Loucy (cell line): ENCODE measurements around the gene TSC2.

Experiments used
- H2AFZ ChIP-seq: fragments of 200-600 bp; sonication (generic); 2 replicates; pipeline ENCODE4 v1.6.0; 2016; ENCODE audit warnings: antibody characterized with exemption, mild to moderate bottlenecking, low read length, moderate library complexity
- H3F3A ChIP-seq: fragments of 200-600 bp; 2 replicates; pipeline ENCODE4 v1.6.0; 2016; ENCODE audit warnings: antibody characterized with exemption, low read depth, mild to moderate bottlenecking
- H3K27me3 ChIP-seq: fragments of 200-600 bp; sonication (generic); 2 replicates; pipeline ENCODE4 v1.6.1; 2014; ENCODE audit warnings: low read length, mild to moderate bottlenecking; ENCODE audit not compliant: insufficient read depth, poor library complexity, severe bottlenecking
- H3K36me3 ChIP-seq: fragments of 200-600 bp; sonication (generic); 2 replicates; pipeline ENCODE4 v1.6.1; 2016; ENCODE audit warnings: low read length; ENCODE audit not compliant: insufficient read depth
- H3K4me1 ChIP-seq: fragments of 200-600 bp; sonication (generic); 2 replicates; pipeline ENCODE4 v1.5.1; 2014; ENCODE audit warnings: low read length, mild to moderate bottlenecking; ENCODE audit not compliant: insufficient read depth, poor library complexity, severe bottlenecking
- H3K4me2 ChIP-seq: fragments of 200-600 bp; sonication (generic); 2 replicates; pipeline ENCODE4 v1.6.0; 2014; ENCODE audit warnings: antibody characterized with exemption, low read length, low read depth, mild to moderate bottlenecking; ENCODE audit not compliant: poor library complexity, severe bottlenecking
- H3K4me3 ChIP-seq: fragments of 200-600 bp; sonication (generic); 2 replicates; pipeline ENCODE4 v1.5.1; 2014; ENCODE audit warnings: low read length, mild to moderate bottlenecking, mixed read lengths; ENCODE audit not compliant: poor library complexity, severe bottlenecking
- H3K79me2 ChIP-seq: fragments of 200-600 bp; sonication (generic); 2 replicates; pipeline ENCODE4 v1.6.1; 2014; ENCODE audit warnings: low read length; ENCODE audit not compliant: insufficient read depth
- H3K9ac ChIP-seq: fragments of 200-600 bp; sonication (generic); 2 replicates; pipeline ENCODE4 v1.6.0; 2014; ENCODE audit warnings: mild to moderate bottlenecking, low read depth, low read length, moderate library complexity; ENCODE audit not compliant: poor library complexity, severe bottlenecking
- H3K9me2 ChIP-seq: fragments of 200-600 bp; sonication (generic); replicated peaks from 2 replicates; pipeline ENCODE4 v1.6.1; 2016; ENCODE audit warnings: low read depth, low read length, mixed read lengths
- H3K9me3 ChIP-seq: fragments of 200-600 bp; sonication (generic); 2 replicates; pipeline ENCODE4 v1.6.1; 2014; ENCODE audit warnings: mild to moderate bottlenecking, antibody characterized with exemption, low read length, low read depth; ENCODE audit not compliant: insufficient read depth
- H4K20me1 ChIP-seq: fragments of 200-600 bp; sonication (generic); 2 replicates; pipeline ENCODE4 v1.6.0; 2014; ENCODE audit warnings: antibody characterized with exemption, low read length, mild to moderate bottlenecking; ENCODE audit not compliant: insufficient read depth, poor library complexity, severe bottlenecking
- EZH2phosphoT487 ChIP-seq: fragments of 200-600 bp; IDR thresholded peaks from 2 replicates; pipeline ENCODE4 v1.6.1; 2018; ENCODE audit warnings: antibody characterized with exemption, mild to moderate bottlenecking, moderate library complexity, borderline replicate concordance
- TF ChIP-seq, protein P1 (sequence below): fragments of 200-600 bp; sonication (generic); conservative IDR thresholded peaks from 2 replicates; pipeline ENCODE4 v1.5.1; 2014; ENCODE audit warnings: mild to moderate bottlenecking, antibody characterized with exemption, low read length

TSC2 gene

DNA sequence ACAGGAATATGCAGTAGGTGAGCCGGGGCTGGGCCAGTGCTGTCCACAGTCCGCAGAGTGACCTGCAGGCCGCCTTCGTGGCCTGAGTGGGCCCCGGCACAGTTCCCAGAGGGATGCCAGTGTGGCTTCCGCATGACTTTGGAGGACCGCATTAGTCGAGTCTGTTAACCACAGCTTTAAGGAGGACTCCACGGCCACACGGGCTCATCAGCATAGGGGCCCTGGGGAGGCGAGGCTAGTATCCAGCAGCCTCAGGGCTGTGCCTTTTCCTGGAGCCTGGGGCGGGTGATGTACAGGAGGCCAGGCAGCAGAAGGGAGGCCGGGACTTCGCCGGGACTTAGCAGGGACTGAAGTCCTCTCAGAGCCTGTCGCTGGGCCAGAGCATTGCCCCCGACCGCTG lies 13.2 kb downstream of the TSC2 start:
- H3K27me3 ChIP-seq = no peaks in the 10 kb centered on the region
- TF ChIP-seq EZH2phosphoT487 = no peak
- TF ChIP-seq, protein P1, sequence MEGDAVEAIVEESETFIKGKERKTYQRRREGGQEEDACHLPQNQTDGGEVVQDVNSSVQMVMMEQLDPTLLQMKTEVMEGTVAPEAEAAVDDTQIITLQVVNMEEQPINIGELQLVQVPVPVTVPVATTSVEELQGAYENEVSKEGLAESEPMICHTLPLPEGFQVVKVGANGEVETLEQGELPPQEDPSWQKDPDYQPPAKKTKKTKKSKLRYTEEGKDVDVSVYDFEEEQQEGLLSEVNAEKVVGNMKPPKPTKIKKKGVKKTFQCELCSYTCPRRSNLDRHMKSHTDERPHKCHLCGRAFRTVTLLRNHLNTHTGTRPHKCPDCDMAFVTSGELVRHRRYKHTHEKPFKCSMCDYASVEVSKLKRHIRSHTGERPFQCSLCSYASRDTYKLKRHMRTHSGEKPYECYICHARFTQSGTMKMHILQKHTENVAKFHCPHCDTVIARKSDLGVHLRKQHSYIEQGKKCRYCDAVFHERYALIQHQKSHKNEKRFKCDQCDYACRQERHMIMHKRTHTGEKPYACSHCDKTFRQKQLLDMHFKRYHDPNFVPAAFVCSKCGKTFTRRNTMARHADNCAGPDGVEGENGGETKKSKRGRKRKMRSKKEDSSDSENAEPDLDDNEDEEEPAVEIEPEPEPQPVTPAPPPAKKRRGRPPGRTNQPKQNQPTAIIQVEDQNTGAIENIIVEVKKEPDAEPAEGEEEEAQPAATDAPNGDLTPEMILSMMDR = no peak
- no peaks in the 10 kb centered on the region for H3K9me2 ChIP-seq
- no peaks in the 10 kb centered on the region for H3K9me3 ChIP-seq
- H3K4me3 ChIP-seq = no peak overlapping the region
- no peaks in the 10 kb centered on the region for H4K20me1 ChIP-seq
- no peak overlapping the region for H3K4me2 ChIP-seq
- H2AFZ ChIP-seq = no peak overlapping the region
- no peak overlapping the region for H3K9ac ChIP-seq
- no peaks in the 10 kb centered on the region for H3K36me3 ChIP-seq
- no peaks in the 10 kb centered on the region for H3K4me1 ChIP-seq
- H3K79me2 ChIP-seq = no peaks in the 10 kb centered on the region
- H3F3A ChIP-seq = no peaks in the 10 kb centered on the region

DNA sequence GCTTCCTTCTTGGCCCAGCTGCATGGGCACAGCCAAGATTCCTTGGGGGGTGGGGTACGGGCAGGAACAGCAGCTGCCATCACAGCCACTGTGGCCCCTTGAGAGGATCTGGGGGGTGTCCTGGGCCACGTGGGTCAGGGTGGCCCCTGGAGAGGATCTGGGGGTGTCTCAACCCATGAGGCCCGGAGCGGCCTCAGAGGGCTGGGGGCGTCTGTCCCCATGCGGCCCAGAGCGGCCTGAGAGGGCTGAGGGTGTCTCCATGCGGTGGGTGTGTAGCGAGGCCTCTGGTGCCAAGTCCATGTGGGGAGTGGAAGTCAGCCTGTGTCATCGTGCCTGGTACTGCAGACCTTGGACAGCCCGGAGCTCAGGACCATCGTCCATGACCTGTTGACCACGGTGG lies 13.7 kb downstream of the TSC2 start:
- Histone ChIP-seq H3K9me3 (no peaks in the 10 kb centered on the region), H3K9me2 (no peaks in the 10 kb centered on the region), H3K4me1 (no peaks in the 10 kb centered on the region), H3K4me3 (no peak overlapping the region), H3K36me3 (no peaks in the 10 kb centered on the region), H3K4me2 (no peak overlapping the region), H3F3A (no peaks in the 10 kb centered on the region), H4K20me1 (no peaks in the 10 kb centered on the region), H3K27me3 (no peaks in the 10 kb centered on the region), H3K79me2 (no peaks in the 10 kb centered on the region), H2AFZ (no peak overlapping the region), H3K9ac (no peak overlapping the region)
- TF ChIP-seq EZH2phosphoT487 = no peak
- TF ChIP-seq, protein P1 = no peak

GRCh38 chr16:2062801-2063200 lies 15.0 kb downstream of the TSC2 start:
- Histone ChIP-seq H3K79me2 (no peaks in the 10 kb centered on the region), H3K36me3 (no peaks in the 10 kb centered on the region)

More at GRCh38 chr16:2062801-2063200, 15.0 kb downstream of the TSC2 start:
- no peak overlapping the region for H3K9ac ChIP-seq
- no peaks in the 10 kb centered on the region for H3K4me1 ChIP-seq
- H3K9me2 ChIP-seq = no peaks in the 10 kb centered on the region
- no peaks in the 10 kb centered on the region for H4K20me1 ChIP-seq
- TF ChIP-seq EZH2phosphoT487 = no peak
- TF ChIP-seq, protein P1 = no peak
- H3K27me3 ChIP-seq = no peaks in the 10 kb centered on the region
- H3K4me3 ChIP-seq = no peak overlapping the region
- no peak overlapping the region for H2AFZ ChIP-seq
- no peak overlapping the region for H3K4me2 ChIP-seq
- H3F3A ChIP-seq = no peaks in the 10 kb centered on the region
- no peaks in the 10 kb centered on the region for H3K9me3 ChIP-seq
